ENCODE measurements around the gene GSS. TPM values are rescaled to one million over a fixed set of nuclear protein-coding genes. Genes with fewer than 3 reads are reported as not detected.

Gene GSS
- total RNA-seq, 1 experiment from 2014 or later, result 83.6 TPM

- H3K9me2 ChIP-seq (ENCODE audit: insufficient read depth), result no peaks in the 10 kb centered on the region
- ATAC-seq (no peak), DNase-seq (ENCODE audit: low read depth, low spot score) (no peak)
- H3K4me3 ChIP-seq (replicated peaks in 1 of 2; ENCODE audit: low read depth in 1 of 2, low read length in 2 of 2), result no peak overlapping the region
- H4K20me1 ChIP-seq (ENCODE audit: insufficient read depth), result no peaks in the 10 kb centered on the region
- peaks cover 0 to 4% of the 10 kb centered on the region in 2 experiments; a peak in 1 of 4 replicates for H3K4me1 ChIP-seq (ENCODE audit: control insufficient read depth in 1 of 2, insufficient read depth in 2 of 2, low read length in 2 of 2)
- no TSS peak for BruUV-seq (replicated peaks)
- TF ChIP-seq REST (IDR thresholded peaks at IDR 0.05; ENCODE audit: low read depth), result no peak
- TF ChIP-seq, protein P1, sequence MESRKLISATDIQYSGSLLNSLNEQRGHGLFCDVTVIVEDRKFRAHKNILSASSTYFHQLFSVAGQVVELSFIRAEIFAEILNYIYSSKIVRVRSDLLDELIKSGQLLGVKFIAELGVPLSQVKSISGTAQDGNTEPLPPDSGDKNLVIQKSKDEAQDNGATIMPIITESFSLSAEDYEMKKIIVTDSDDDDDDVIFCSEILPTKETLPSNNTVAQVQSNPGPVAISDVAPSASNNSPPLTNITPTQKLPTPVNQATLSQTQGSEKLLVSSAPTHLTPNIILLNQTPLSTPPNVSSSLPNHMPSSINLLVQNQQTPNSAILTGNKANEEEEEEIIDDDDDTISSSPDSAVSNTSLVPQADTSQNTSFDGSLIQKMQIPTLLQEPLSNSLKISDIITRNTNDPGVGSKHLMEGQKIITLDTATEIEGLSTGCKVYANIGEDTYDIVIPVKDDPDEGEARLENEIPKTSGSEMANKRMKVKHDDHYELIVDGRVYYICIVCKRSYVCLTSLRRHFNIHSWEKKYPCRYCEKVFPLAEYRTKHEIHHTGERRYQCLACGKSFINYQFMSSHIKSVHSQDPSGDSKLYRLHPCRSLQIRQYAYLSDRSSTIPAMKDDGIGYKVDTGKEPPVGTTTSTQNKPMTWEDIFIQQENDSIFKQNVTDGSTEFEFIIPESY (IDR thresholded peaks at IDR 0.05; ENCODE audit: extremely low read depth, insufficient replicate concordance, low read length), result no peak
- TF ChIP-seq, protein P2, sequence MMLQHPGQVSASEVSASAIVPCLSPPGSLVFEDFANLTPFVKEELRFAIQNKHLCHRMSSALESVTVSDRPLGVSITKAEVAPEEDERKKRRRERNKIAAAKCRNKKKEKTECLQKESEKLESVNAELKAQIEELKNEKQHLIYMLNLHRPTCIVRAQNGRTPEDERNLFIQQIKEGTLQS (IDR thresholded peaks at IDR 0.05), result no peak
- no peak for TF ChIP-seq POLR2AphosphoS5 (IDR thresholded peaks at IDR 0.05; ENCODE audit: low read depth, low read length)
- no peak for TF ChIP-seq TCF7L2 (IDR thresholded peaks at IDR 0.05; ENCODE audit: borderline replicate concordance, extremely low read depth, insufficient read depth, insufficient read length)
- no peak for TF ChIP-seq ZFX (IDR thresholded peaks at IDR 0.05)
- no peaks in the 10 kb centered on the region for H3K27me3 ChIP-seq (ENCODE audit: insufficient read depth, low read length)
- intact Hi-C loops (cut with micrococcal nuclease), result no loop called here
- ChIA-PET RAD21 (ENCODE audit: low non-redundant PET in 1 of 2, low total read pairs in 2 of 2, uncharacterized antibody in 2 of 2, unreplicated experiment in 2 of 2) (no interaction called here), POLR2A (no interaction called here), CTCF (no interaction called here)
- H3K4me2 ChIP-seq (ENCODE audit: low read length), result no peak overlapping the region
- no peaks in the 10 kb centered on the region for H3K36me3 ChIP-seq (ENCODE audit: control insufficient read depth in 1 of 2, insufficient read depth in 2 of 2, low read length in 2 of 2)
- no peak overlapping the region for H2AFZ ChIP-seq (ENCODE audit: low read depth, low read length, poor library complexity, severe bottlenecking)
- no peaks in the 10 kb centered on the region for H3K9me3 ChIP-seq (ENCODE audit: control insufficient read depth in 1 of 2, insufficient read depth in 1 of 2, low read depth in 1 of 2, low read length in 2 of 2)
- H3K9ac ChIP-seq (ENCODE audit: low read length), result no peak overlapping the region
- H3K79me2 ChIP-seq (ENCODE audit: insufficient read depth, low read length), result no peaks in the 10 kb centered on the region
- no peak overlapping the region for H3K27ac ChIP-seq (ENCODE audit: low read depth, low read length)
Observed at GRCh38 chr20:34983089-34983820, 27.6 kb upstream of the GSS start.

All from HCT116 (cell line).